Ovary (tissue), 9 donors: Measurements from ENCODE around the gene NUDT1. TPM values are rescaled to one million over a fixed set of nuclear protein-coding genes. Genes with fewer than 3 reads are reported as not detected.
A peak's percentile ranks its signal among the peaks of the same experiment; 100 is the strongest.

Experiments
- DNase-seq, 5 donors: peaks; one replicate each; pipeline ENCODE4 v3.0.0-alpha.2; 2019 to 2020
- H3K27ac ChIP-seq, 2 donors: fragments of 200-600 bp; one replicate each; pipeline versions ENCODE4 v1.5.1 to v1.8.0; 2019 to 2022
- H3K27me3 ChIP-seq: fragments of 200-600 bp; one replicate; pipeline ENCODE4 v1.8.0; 2022
- H3K36me3 ChIP-seq: fragments of 200-600 bp; sonication (generic); one replicate; pipeline ENCODE4 v1.5.1; 2019
- H3K4me1 ChIP-seq: one replicate; pipeline ENCODE4 v1.8.1; 2013; ENCODE audit warnings: mild to moderate bottlenecking, moderate library complexity; ENCODE audit not compliant: insufficient read depth
- H3K4me3 ChIP-seq: fragments of 200-600 bp; sonication (generic); one replicate; pipeline ENCODE4 v1.5.1; 2017
- H3K9me3 ChIP-seq, 2 donors: fragments of 200-600 bp in 1 of 2; sonication (generic) in 1 of 2; one replicate each; pipeline versions ENCODE4 v1.5.1 to v1.8.1; 2013 to 2019; ENCODE audit warnings: mild to moderate bottlenecking in 1 of 2, moderate library complexity in 1 of 2
- CTCF ChIP-seq, 3 donors: fragments of 450-650 bp in 2 of 3; fragments of 200-600 bp in 1 of 3; IDR thresholded peaks; one replicate each; pipeline versions ENCODE4 v1.5.1 to v1.8.0; 2016 to 2022; ENCODE audit warnings: antibody characterized with exemption in 3 of 3, mild to moderate bottlenecking in 1 of 3
- EP300 ChIP-seq: sonication (generic); formaldehyde crosslinking; IDR thresholded peaks from one replicate; pipeline ENCODE4 v1.6.1; 2017; ENCODE audit warnings: antibody characterized with exemption
- POLR2A ChIP-seq: fragments of 450-650 bp; IDR thresholded peaks from one replicate; pipeline ENCODE4 v1.6.1; 2017; ENCODE audit warnings: antibody characterized with exemption, mild to moderate bottlenecking, moderate library complexity
- WGBS, 3 donors: extraction: QIAGEN DNeasy Blood & Tissue Kit in 1 of 3; methylation state at CpG; one replicate each; pipeline versions ENCODE4 v1.1.5 to v1.1.7; 2013 to 2017; 5-methylcytosine and 5-hydroxymethylcytosine counted together
- intact Hi-C, 4 donors: fragments of 100-400 bp; cut with DNase I; formaldehyde crosslinking; loops; one replicate each; pipeline versions ENCODE4 v1.11.0 to v1.15.1; 2022 to 2023
- polyA plus RNA-seq, 2 donors: library from polyadenylated mRNA; stranded (reverse); fragments of 200-250 nt in 1 of 2; fragments of 350-450 nt in 1 of 2; fragmentation: Illumina TruSeq in 1 of 2; extraction: RNeasy Lipid Tissue Mini Kit (QIAGEN cat#74804) in 1 of 2; gene quantifications; one replicate each; pipeline ENCODE4 v1.2.3, GENCODE V29; 2013 to 2014
- total RNA-seq, 7 donors: library from RNA; depleted of rRNA in 2 of 7; stranded (reverse); fragments of >200 nt in 2 of 7; fragmentation: NEBNext Ultra II Directional in 3 of 7; extraction: Animal tissue kit (Norgen Biotek cat#: 25700) in 3 of 7; gene quantifications; one replicate each; pipeline versions ENCODE4 v1.1.0 to v1.2.4, GENCODE V29; 2016 to 2023
- donor health status: DM: no; HTN: no; CAD: no; lungs with moderate emphysema.
- donor health status: DM: no; HTN: no; CAD: no.
- donor health status: Bipolar disorder and iron deficiency.
- donor health status: DM: yes; HTN: yes; CAD: no.
- donor health status: DM: no; HTN: no; CAD: no.
- donor health status: DM: yes; HTN: yes; CAD: no.

Gene NUDT1
- total and polyA plus RNA-seq, 9 donors: 2.3 to 15.6 (median 9.1) TPM

GRCh38 chr7:2237109-2237602 is 4.9 kb upstream of the NUDT1 start:
- Histone ChIP-seq H3K9me3 (no peaks in the 10 kb centered on the region), H3K27ac (no peak overlapping the region), H3K4me3 (no peak overlapping the region), H3K27me3 (no peaks in the 10 kb centered on the region), H3K4me1 (no peaks in the 10 kb centered on the region), H3K36me3 (no peaks in the 10 kb centered on the region)
- TF ChIP-seq EP300 (no peak), POLR2A (no peak), CTCF (IDR thresholded peaks at IDR 0.05) (no peak)
- DNase-seq: no peak
- 85 to 87% (median 86%) methylated on average over 12 of the region's 12 CpGs for WGBS, 3 donors
- intact Hi-C loops: no loop called here

- TF ChIP-seq EP300 (no peak), POLR2A (no peak), CTCF (IDR thresholded peaks at IDR 0.05) (no peak)
- no peaks in the 10 kb centered on the region for H3K9me3 ChIP-seq
- 94 to 97% (median 95%) methylated on average over 17 of the region's 17 CpGs for WGBS, 3 donors
These were observed 2.8 kb upstream of the NUDT1 start for GRCh38 chr7:2239242-2239641.

GRCh38 chr7:2242541-2243429 is 759 bp downstream of the NUDT1 start:
- no peaks in the 10 kb centered on the region for H3K36me3 ChIP-seq
- WGBS, 3 donors: 18 to 28% (median 27%) methylated on average over 21 of the region's 21 CpGs
- H3K4me1 ChIP-seq: no peaks in the 10 kb centered on the region
- no peaks in the 10 kb centered on the region for H3K27me3 ChIP-seq
- H3K9me3 ChIP-seq: no peaks in the 10 kb centered on the region
- H3K4me3 ChIP-seq: peak overlapping the region; percentile 92
- DNase-seq: no peak
- H3K27ac ChIP-seq: no peak overlapping the region
- intact Hi-C loops: loop anchor here in 2 of 4 donors (10.0 kb wide), 1 partner anchor 112 kb away; the partner anchor contains the start of gene EIF3B (in 2 of the 2)
- no peak for TF ChIP-seq CTCF (IDR thresholded peaks at IDR 0.05)
- TF ChIP-seq EP300: no peak
- TF ChIP-seq POLR2A: no peak

More at GRCh38 chr7:2239242-2239641, 2.8 kb upstream of the NUDT1 start:
- Histone ChIP-seq H3K27me3 (no peaks in the 10 kb centered on the region), H3K27ac (no peak overlapping the region), H3K4me3 (no peak overlapping the region), H3K36me3 (no peaks in the 10 kb centered on the region), H3K4me1 (no peaks in the 10 kb centered on the region)
- no peak for DNase-seq
- intact Hi-C loops: no loop called here

GRCh38 chr7:2243458-2243857 is 1.4 kb downstream of the NUDT1 start:
- Histone ChIP-seq H3K4me1 (no peaks in the 10 kb centered on the region), H3K9me3 (no peaks in the 10 kb centered on the region), H3K4me3 (no peak overlapping the region), H3K36me3 (no peaks in the 10 kb centered on the region), H3K27me3 (no peaks in the 10 kb centered on the region), H3K27ac (no peak overlapping the region)
- no peak for DNase-seq
- no peak for TF ChIP-seq POLR2A
- TF ChIP-seq CTCF (IDR thresholded peaks at IDR 0.05): no peak
- no peak for TF ChIP-seq EP300
- intact Hi-C loops: loop anchor here in 2 of 4 donors (10.0 kb wide), 1 partner anchor 111 kb away; the partner anchor contains the start of gene EIF3B (in 2 of the 2)
- 72 to 78% (median 77%) methylated on average over 12 of the region's 12 CpGs for WGBS, 3 donors
